ENCODE data around the gene GPR137C.

Gene GPR137C

DNA sequence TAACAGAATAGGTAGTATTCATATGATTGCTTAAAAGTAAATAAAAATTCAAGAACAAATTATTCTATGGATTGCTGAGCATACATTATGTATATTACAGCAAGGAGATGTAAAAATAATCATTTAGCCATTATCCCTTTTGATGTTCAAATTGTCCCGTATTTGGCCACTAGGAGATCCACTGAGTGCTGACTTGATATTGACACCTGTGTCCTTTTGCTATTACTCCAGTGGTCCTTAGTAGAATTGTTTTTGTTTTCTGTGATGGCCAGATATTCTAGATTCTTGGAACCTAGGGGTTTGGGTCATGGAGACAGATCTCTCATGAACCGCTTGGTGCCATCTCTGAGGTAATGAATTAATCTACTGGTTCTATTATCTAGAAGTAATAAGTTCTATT is 126.0 kb downstream of the GPR137C start:
- no peak for DNase-seq (ENCODE audit: low read depth in 2 of 2)

DNA sequence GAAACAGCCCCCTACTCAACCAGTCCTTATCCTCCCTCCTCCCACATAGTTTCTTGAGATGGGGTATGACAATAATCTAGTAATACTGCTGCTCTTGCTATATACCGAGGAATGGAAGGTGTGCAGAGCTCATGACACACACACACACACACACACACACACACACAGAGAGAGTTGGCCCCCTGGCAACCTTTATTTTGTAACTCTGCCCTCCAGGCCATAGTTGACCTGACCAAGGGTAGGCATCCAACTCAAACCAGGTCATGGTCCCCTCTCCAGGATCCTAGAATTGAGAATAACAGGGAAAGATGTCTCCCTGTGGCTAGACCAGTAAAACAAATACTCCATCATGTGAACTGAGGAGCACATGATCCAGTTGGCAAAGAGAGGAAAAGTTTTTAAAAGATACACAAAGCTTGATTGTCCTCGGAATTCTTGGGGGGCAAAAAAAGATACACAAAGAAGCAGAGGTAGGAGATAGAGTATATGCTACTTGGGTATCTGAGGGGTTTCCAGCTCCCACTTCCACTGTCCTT is 131.4 kb downstream of the GPR137C start:
- DNase-seq (ENCODE audit: low read depth in 2 of 2): no peak

DNA sequence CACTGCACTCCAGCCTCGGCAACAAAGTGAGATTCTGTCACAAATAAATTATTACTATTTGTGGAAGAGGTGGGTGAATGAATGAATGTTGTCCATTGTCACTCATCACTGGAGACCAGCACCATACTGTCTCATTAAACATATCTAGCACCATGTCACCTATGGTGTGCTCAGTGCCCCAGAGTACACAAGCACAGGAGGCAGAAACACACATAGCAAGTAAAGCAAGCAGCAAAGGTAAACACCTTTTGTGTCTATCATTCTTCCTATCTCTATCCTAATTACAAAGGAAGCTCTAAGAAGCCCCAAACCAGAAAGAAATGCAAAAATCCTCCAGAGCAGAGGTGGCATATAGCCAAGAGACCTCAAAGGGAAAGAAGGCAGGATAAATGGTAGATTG is 133.5 kb downstream of the GPR137C start:
- DNase-seq (ENCODE audit: low read depth in 2 of 2): no peak
